ENCODE data around the gene BCAN. TPM values are rescaled to one million over a fixed set of nuclear protein-coding genes. Genes with fewer than 3 reads are reported as not detected.
"Not testable (repeated sequence)": the region's sequence is repeated elsewhere in the genome, so short reads cannot be mapped to it uniquely, and the experiment has no call there.

The BCAN gene
- total RNA-seq, 1 donor from 2014 or later: 2.0 TPM

DNA sequence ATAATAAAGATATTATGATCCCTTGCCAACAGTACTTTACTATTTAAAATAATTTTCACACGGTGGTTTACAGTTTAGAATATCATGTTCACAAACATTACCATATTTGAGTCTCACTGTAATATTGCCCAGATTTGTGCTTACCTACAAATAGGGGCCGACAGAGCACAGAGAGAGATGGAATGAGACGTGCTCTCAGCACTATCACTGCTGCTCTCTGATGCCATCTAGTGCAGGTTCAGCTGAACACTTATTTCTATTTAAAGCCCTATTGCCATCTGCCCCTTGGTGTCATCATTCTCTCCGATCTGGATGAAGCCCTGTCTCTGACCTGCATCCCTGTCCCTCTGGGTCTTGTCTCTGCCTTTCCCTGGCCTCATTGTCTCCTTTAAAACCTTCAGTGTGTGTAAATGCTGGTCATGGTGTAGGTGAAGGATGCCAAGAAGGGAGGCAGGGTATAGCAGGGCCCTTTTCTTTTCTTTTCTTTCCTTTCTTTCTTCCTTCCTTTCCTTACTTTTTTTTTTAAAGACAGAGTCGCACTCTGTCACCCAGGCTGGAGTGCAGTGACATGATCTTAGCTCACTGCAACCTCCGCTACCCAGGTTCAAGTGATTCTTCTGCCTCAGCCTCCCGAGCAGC is 33.8 kb upstream of the BCAN start:
- Histone ChIP-seq H3K4me3 (no peak overlapping the region), H3K27ac (no peak overlapping the region), H3K36me3 (no peaks in the 10 kb centered on the region), H3K4me1 (no peaks in the 10 kb centered on the region), H3K9me3 (no peaks in the 10 kb centered on the region), H3K27me3 (no peaks in the 10 kb centered on the region)
- TF ChIP-seq POLR2AphosphoS5 (IDR thresholded peaks at IDR 0.05; ENCODE audit: insufficient read depth in 1 of 2, low read depth in 1 of 2) (peak in 1 of 2 donors; percentile 39), CTCF (IDR thresholded peaks at IDR 0.05) (peak; percentile 50 to 82 (median 70)), POLR2A (IDR thresholded peaks at IDR 0.05) (no peak)
- no peak for DNase-seq (ENCODE audit: extremely low spot score in 2 of 2)
- intact Hi-C loops (cut with DNase I): loop anchor here (5.0 kb wide), 1 partner anchor 151 kb away; no protein-coding TSS in a partner anchor

DNA sequence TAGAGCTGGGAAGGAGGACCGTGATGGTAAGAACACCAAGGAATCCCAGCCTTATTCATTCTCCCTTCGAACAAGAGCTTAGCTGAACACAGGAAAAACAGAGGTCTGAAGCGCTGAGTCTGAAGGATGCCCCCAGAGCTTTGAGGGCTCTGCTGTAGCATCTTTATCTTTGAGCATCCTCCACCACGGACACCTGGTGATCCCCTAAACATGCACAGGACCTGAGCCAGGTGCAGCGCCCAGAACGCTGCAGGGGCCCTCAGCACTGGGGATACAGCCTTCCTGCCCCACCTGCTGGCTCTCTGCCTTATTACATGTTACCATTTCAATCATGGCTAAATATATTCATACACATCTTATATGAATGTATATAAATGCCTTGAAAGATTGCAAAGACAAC is 32.9 kb upstream of the BCAN start:
- H3K27ac ChIP-seq: no peak overlapping the region
- no peak overlapping the region for H3K4me3 ChIP-seq
- no peaks in the 10 kb centered on the region for H3K4me1 ChIP-seq
- H3K36me3 ChIP-seq: no peaks in the 10 kb centered on the region
- no peaks in the 10 kb centered on the region for H3K9me3 ChIP-seq
- intact Hi-C loops (cut with DNase I): loop anchor here (5.0 kb wide), 1 partner anchor 152 kb away; no protein-coding TSS in a partner anchor
- TF ChIP-seq CTCF (IDR thresholded peaks at IDR 0.05) (no peak), POLR2A (IDR thresholded peaks at IDR 0.05) (no peak)
- no peaks in the 10 kb centered on the region for H3K27me3 ChIP-seq
- no peak for DNase-seq (ENCODE audit: extremely low spot score in 2 of 2)

DNA sequence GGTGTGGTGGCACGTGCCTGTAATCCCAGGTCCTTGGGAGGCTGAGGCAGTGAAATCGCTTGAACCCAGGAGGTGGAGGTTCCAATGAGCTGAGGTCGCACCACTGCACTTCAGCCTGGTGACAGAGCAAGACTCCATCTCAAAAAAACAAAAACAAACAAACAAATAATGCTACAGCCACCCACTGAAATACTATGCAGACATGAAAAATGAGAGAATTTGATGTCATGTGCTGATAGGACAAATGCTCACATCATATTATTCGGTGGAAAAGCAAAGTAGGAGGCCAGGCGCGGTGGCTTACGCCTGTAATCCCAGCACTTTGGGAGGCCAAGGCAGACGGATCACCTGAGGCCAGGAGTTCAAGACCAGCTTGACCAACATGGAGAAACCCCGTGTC is 31.8 kb upstream of the BCAN start:
- intact Hi-C loops (cut with DNase I); H3K4me1 ChIP-seq; H3K27me3 ChIP-seq; H3K27ac ChIP-seq; DNase-seq (ENCODE audit: extremely low spot score in 2 of 2); H3K4me3 ChIP-seq; H3K36me3 ChIP-seq; H3K9me3 ChIP-seq: not testable (repeated sequence)

DNA sequence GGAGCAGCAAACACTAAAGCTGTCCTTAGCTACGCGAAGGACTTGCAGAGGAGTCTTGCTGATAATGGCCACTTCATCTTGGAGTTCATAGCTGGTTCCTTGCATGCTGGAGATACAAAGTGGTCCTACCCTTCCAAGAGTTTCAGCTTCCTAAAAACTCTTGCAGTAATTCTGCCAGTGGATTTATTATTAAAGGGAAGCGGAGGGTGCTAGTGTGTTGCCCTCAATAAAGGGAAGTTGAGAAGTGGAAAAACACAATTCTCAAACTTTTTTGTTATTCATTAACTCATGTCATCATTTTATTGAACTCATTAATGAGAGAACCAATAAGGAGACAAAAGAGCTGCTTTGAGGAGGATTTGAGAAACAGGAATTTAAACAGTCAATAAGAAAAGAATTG is 29.3 kb upstream of the BCAN start:
- intact Hi-C loops (cut with DNase I): no loop called here
- H3K9me3 ChIP-seq: no peaks in the 10 kb centered on the region
- no peak overlapping the region for H3K4me3 ChIP-seq
- no peaks in the 10 kb centered on the region for H3K27me3 ChIP-seq
- H3K36me3 ChIP-seq: no peaks in the 10 kb centered on the region
- no peak for DNase-seq (ENCODE audit: extremely low spot score in 2 of 2)
- H3K27ac ChIP-seq: no peak overlapping the region
- H3K4me1 ChIP-seq: no peaks in the 10 kb centered on the region
- TF ChIP-seq POLR2A (IDR thresholded peaks at IDR 0.05) (no peak), CTCF (IDR thresholded peaks at IDR 0.05) (no peak), POLR2AphosphoS5 (IDR thresholded peaks at IDR 0.05; ENCODE audit: insufficient read depth in 1 of 2, low read depth in 1 of 2) (no peak)

DNA sequence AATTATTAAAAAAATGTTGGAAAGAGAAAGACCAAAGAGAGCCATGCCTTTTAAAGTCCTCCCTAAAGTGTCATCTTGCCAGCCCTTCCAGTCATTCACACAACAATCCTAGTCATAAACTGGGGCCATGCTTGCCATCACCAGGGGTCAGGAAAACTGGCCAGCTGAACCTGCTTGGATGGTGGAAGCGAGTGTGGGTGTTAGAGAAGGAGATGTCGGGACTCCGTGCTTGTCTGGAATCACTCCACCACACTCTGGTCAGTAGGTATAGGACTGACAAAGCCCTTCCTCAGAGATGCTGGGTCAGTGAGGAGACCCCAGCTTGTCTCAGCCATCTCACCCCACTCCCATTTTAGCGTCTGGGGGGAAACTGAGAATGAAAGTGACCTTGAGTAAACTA is 26.0 kb upstream of the BCAN start:
- Histone ChIP-seq H3K4me1 (no peaks in the 10 kb centered on the region), H3K27me3 (no peaks in the 10 kb centered on the region), H3K36me3 (no peaks in the 10 kb centered on the region), H3K27ac (peak overlapping the region; percentile 38), H3K9me3 (no peaks in the 10 kb centered on the region), H3K4me3 (no peak overlapping the region)
- intact Hi-C loops (cut with DNase I): no loop called here
- DNase-seq (ENCODE audit: extremely low spot score in 2 of 2): no peak
- no peak for TF ChIP-seq POLR2AphosphoS5 (IDR thresholded peaks at IDR 0.05; ENCODE audit: insufficient read depth in 1 of 2, low read depth in 1 of 2)

DNA sequence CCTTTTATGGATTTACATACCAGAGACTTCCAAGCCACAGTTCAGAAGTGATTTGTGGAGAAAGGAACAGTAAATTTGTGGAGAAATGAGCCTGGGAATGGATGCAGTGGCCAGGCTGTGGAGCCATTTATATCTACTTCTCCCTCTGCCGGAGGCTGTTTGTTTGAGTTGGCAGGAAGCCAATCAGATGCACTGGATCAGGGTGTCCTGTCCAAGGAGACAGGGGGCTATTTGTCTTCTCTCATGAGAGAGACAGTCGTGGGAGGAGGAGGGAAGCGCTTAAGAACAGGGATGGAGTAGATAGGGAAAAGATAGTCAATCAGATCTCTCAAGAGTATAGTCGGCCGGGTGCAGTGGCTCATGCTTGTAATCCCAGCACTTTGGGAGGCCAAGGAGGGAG is 25.5 kb upstream of the BCAN start:
- no peak for DNase-seq (ENCODE audit: extremely low spot score in 2 of 2)
- Histone ChIP-seq H3K9me3 (no peaks in the 10 kb centered on the region), H3K27me3 (no peaks in the 10 kb centered on the region), H3K4me1 (no peaks in the 10 kb centered on the region), H3K4me3 (no peak overlapping the region), H3K36me3 (no peaks in the 10 kb centered on the region), H3K27ac (peak overlapping the region; percentile 38)
- intact Hi-C loops (cut with DNase I): no loop called here
- TF ChIP-seq POLR2AphosphoS5 (IDR thresholded peaks at IDR 0.05; ENCODE audit: insufficient read depth in 1 of 2, low read depth in 1 of 2) (peak in 1 of 2 donors; percentile 54), POLR2A (IDR thresholded peaks at IDR 0.05) (no peak), CTCF (IDR thresholded peaks at IDR 0.05) (no peak)
